HK-2 (cell line): Measurements from ENCODE around the gene ADGRG4.
"Not testable (repeated sequence)": the region's sequence is repeated elsewhere in the genome, so short reads cannot be mapped to it uniquely, and the experiment has no call there.

Source experiments
- DNase-seq: peaks from one replicate; pipeline ENCODE4 v3.0.0-alpha.2; 2018; ENCODE audit not compliant: unreplicated experiment

ADGRG4 gene

GRCh38 chrX:136300721-136301120, at the start of gene ADGRG4:
ADGRG4 (plus strand) TSS chrX:136300963; CDS start chrX:136308778, 7,815 bp downstream.
- not testable (repeated sequence) for DNase-seq

GRCh38 chrX:136251041-136251991, 49.4 kb upstream of the ADGRG4 start, which contains the start of gene MAP7D3:
MAP7D3 (minus strand) TSS chrX:136251400; CDS start chrX:136251358, 42 bp downstream.
- DNase-seq, result peak; percentile 70

- DNase-seq, result no peak
Observed at GRCh38 chrX:136255541-136255940, 45.2 kb upstream of the ADGRG4 start.

GRCh38 chrX:136256026-136256425, 44.7 kb upstream of the ADGRG4 start:
- no peak for DNase-seq

GRCh38 chrX:136258951-136259350, 41.8 kb upstream of the ADGRG4 start:
- no peak for DNase-seq

- no peak for DNase-seq
Observed at GRCh38 chrX:136259543-136259942, 41.2 kb upstream of the ADGRG4 start.

- no peak for DNase-seq
Observed at GRCh38 chrX:136260776-136261175, 40.0 kb upstream of the ADGRG4 start.

GRCh38 chrX:136261321-136261720, 39.4 kb upstream of the ADGRG4 start:
- DNase-seq, result no peak

GRCh38 chrX:136262243-136262642, 38.5 kb upstream of the ADGRG4 start:
- DNase-seq, result no peak

GRCh38 chrX:136262812-136263315, 37.9 kb upstream of the ADGRG4 start:
- no peak for DNase-seq

- DNase-seq, result no peak
Observed at GRCh38 chrX:136266828-136267227, 33.9 kb upstream of the ADGRG4 start.

- no peak for DNase-seq
Observed at GRCh38 chrX:136268051-136269048, 32.4 kb upstream of the ADGRG4 start.

GRCh38 chrX:136269921-136270320, 30.8 kb upstream of the ADGRG4 start:
- no peak for DNase-seq

GRCh38 chrX:136271300-136271699, 29.5 kb upstream of the ADGRG4 start:
- no peak for DNase-seq

- DNase-seq, result no peak
Observed at GRCh38 chrX:136272325-136272724, 28.4 kb upstream of the ADGRG4 start.

GRCh38 chrX:136273986-136274385, 26.8 kb upstream of the ADGRG4 start:
- no peak for DNase-seq

GRCh38 chrX:136275553-136275952, 25.2 kb upstream of the ADGRG4 start:
- DNase-seq, result no peak

- DNase-seq, result not testable (repeated sequence)
Observed at GRCh38 chrX:136286375-136286774, 14.4 kb upstream of the ADGRG4 start.

- no peak for DNase-seq
Observed at GRCh38 chrX:136291824-136292223, 8.9 kb upstream of the ADGRG4 start.

GRCh38 chrX:136292656-136293055, 8.1 kb upstream of the ADGRG4 start:
- DNase-seq, result no peak

- no peak for DNase-seq
Observed at GRCh38 chrX:136295380-136295779, 5.4 kb upstream of the ADGRG4 start.

GRCh38 chrX:136303041-136303440, 2.3 kb downstream of the ADGRG4 start:
- DNase-seq, result no peak
